Adrenal gland (tissue), 5 donors: ENCODE results near the gene LY9.

Source experiments
- CTCF ChIP-seq, 6 experiments: fragments of 450-650 bp in 4 of 6; fragments of 200-600 bp in 2 of 6; sonication (generic) in 1 of 6; IDR thresholded peaks; 1 replicate in 5 of 6; 2 replicates in 1 of 6; pipeline versions ENCODE4 v1.5.1 to v1.8.0; 2016 to 2021; ENCODE audit warnings: antibody characterized with exemption in 6 of 6, mild to moderate bottlenecking in 2 of 6, moderate library complexity in 1 of 6
- POLR2A ChIP-seq, 2 donors: fragments of 450-650 bp; IDR thresholded peaks; one replicate each; pipeline ENCODE4 v1.6.1; 2017; ENCODE audit warnings: antibody characterized with exemption in 2 of 2, mild to moderate bottlenecking in 2 of 2, moderate library complexity in 1 of 2
- donor health status: DM: no; HTN: no; CAD: no.

DNA sequence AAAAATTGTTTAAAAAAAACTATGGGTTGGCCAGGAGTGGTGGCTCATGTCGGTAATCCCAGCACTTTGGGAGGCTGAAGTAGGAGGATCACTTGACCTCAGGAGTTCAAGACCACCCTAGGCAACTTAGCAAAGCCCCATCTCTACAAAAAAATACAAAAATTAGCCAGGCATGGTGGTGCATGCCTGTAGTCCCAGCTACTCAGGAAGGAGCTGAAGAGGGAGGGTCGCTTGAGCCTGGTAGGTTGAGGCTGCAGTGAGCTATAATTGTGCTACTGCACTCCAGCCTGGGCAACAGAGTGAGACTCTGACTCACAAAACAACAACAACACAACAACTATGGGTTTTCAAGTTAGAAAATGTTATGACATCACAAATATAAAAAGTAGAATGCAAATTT is 40.5 kb upstream of the LY9 start:
- no peak for TF ChIP-seq POLR2A (IDR thresholded peaks at IDR 0.05)
- no peak for TF ChIP-seq CTCF (IDR thresholded peaks at IDR 0.05)
